ENCODE results near the gene TCF7L2.

The TCF7L2 gene

GRCh38 chr10:113019692-113020474 is 69.8 kb downstream of the TCF7L2 start:
- Histone ChIP-seq H3K9me3 (no peaks in the 10 kb centered on the region), H3K4me3 (no peak overlapping the region), H3K4me1 (peaks cover 15% of the 10 kb centered on the region), H3K36me3 (replicated peaks) (no peaks in the 10 kb centered on the region; the same call in 1 of the 2 replicates), H3K27me3 (ENCODE audit: low read depth) (no peaks in the 10 kb centered on the region)
- DNase-seq (ENCODE audit: low spot score in 2 of 2): peak in 1 of 2 experiments; percentile 26
- in situ Hi-C loops (cut with MboI; ENCODE audit: low sequenced_read_pairs): no loop called here

GRCh38 chr10:113020475-113020753 is 70.4 kb downstream of the TCF7L2 start:
- Histone ChIP-seq H3K36me3 (replicated peaks) (no peaks in the 10 kb centered on the region; the same call in 1 of the 2 replicates), H3K9me3 (no peaks in the 10 kb centered on the region), H3K4me1 (peaks cover 15% of the 10 kb centered on the region), H3K4me3 (no peak overlapping the region), H3K27me3 (ENCODE audit: low read depth) (no peaks in the 10 kb centered on the region)
- DNase-seq (ENCODE audit: low spot score in 2 of 2): no peak
- in situ Hi-C loops (cut with MboI; ENCODE audit: low sequenced_read_pairs): no loop called here

GRCh38 chr10:113020838-113021237 is 70.8 kb downstream of the TCF7L2 start:
- no peaks in the 10 kb centered on the region; the same call in 1 of the 2 replicates for H3K36me3 ChIP-seq (replicated peaks)
- in situ Hi-C loops (cut with MboI; ENCODE audit: low sequenced_read_pairs): no loop called here
- peaks cover 15% of the 10 kb centered on the region for H3K4me1 ChIP-seq
- H3K4me3 ChIP-seq: no peak overlapping the region
- DNase-seq (ENCODE audit: low spot score in 2 of 2): no peak
- H3K27me3 ChIP-seq (ENCODE audit: low read depth): no peaks in the 10 kb centered on the region
- H3K9me3 ChIP-seq: no peaks in the 10 kb centered on the region

DNA sequence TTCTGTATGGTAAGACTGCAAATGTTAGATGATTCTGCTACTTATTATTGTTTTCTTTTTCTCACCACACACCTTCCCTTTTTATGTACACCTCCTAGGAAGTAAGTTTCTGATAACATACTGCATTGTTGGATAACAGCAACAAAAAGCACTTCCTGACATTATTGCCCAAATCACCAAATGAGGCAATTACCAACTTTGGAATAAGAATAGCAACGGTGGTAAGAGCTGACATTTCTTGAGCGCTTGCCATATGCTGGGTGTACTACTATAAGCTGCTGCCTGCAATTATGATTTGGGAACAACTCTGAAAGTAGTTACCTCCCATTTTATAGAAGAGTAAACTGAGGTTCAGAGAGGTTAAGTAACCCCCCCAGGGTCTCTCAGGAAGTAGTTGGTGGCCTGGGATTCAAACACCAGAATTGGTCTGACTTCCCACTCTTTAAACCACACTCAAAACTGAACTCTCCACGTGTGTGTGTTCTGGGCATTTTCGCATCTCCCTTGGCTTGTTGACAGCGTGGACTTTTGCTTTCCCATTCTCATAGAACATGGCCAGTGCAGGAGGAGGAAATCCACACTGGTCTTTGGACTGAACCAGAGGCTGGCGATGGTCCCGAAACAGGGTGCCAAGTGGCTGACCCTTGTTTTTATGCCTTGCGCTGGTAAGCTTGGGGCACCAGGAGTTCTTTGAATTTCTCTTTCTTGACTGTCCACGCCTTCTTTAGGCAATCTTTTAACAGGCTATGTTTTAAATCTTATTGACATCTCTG is 71.4 kb downstream of the TCF7L2 start:
- DNase-seq (ENCODE audit: low spot score in 2 of 2): no peak
- in situ Hi-C loops (cut with MboI; ENCODE audit: low sequenced_read_pairs): no loop called here
- Histone ChIP-seq H3K4me3 (no peak overlapping the region), H3K27me3 (ENCODE audit: low read depth) (no peaks in the 10 kb centered on the region), H3K4me1 (peaks cover 17% of the 10 kb centered on the region), H3K9me3 (no peaks in the 10 kb centered on the region), H3K36me3 (replicated peaks) (no peaks in the 10 kb centered on the region; the same call in 1 of the 2 replicates)

GRCh38 chr10:113022265-113022664 is 72.2 kb downstream of the TCF7L2 start:
- no peak overlapping the region for H3K4me3 ChIP-seq

DNA sequence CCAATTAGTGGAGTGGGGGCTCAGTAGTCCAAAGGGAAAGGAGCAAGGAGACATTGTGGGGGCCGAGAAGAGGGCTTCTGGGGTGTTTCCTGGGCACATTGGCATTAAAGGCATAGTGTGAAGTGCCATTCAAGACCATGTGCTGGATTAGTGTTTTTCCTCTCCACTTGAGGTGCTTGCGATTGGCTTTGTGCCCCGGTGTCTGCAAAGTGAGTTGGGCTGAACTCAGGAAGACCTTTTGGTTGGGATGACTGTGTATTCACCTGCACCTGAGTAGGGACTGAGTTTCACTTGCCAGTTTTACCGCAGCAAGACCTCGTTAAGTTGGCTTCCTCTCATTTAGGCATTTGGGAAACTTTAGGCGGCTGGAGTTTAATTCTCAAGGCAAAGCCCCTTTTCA is 73.0 kb downstream of the TCF7L2 start:
- in situ Hi-C loops (cut with MboI; ENCODE audit: low sequenced_read_pairs): no loop called here
- no peaks in the 10 kb centered on the region for H3K9me3 ChIP-seq
- H3K4me1 ChIP-seq: peaks cover 32% of the 10 kb centered on the region

More at GRCh38 chr10:113022265-113022664, 72.2 kb downstream of the TCF7L2 start:
- H3K27me3 ChIP-seq (ENCODE audit: low read depth): no peaks in the 10 kb centered on the region
- peaks cover 25% of the 10 kb centered on the region for H3K4me1 ChIP-seq
- in situ Hi-C loops (cut with MboI; ENCODE audit: low sequenced_read_pairs): no loop called here
- H3K9me3 ChIP-seq: no peaks in the 10 kb centered on the region
- H3K36me3 ChIP-seq (replicated peaks): no peaks in the 10 kb centered on the region; the same call in 1 of the 2 replicates
- DNase-seq (ENCODE audit: low spot score in 2 of 2): no peak

GRCh38 chr10:113024930-113025329 is 74.9 kb downstream of the TCF7L2 start:
- H3K27me3 ChIP-seq (ENCODE audit: low read depth): no peaks in the 10 kb centered on the region
- no peak for DNase-seq (ENCODE audit: low spot score in 2 of 2)
- in situ Hi-C loops (cut with MboI; ENCODE audit: low sequenced_read_pairs): no loop called here
- no peaks in the 10 kb centered on the region; the same call in 1 of the 2 replicates for H3K36me3 ChIP-seq (replicated peaks)
- H3K4me1 ChIP-seq: peaks cover 25% of the 10 kb centered on the region
- no peaks in the 10 kb centered on the region for H3K9me3 ChIP-seq
- no peak overlapping the region for H3K4me3 ChIP-seq

More for the DNA sequence above, 73.0 kb downstream of the TCF7L2 start:
- Histone ChIP-seq H3K4me3 (no peak overlapping the region), H3K36me3 (replicated peaks) (no peaks in the 10 kb centered on the region; the same call in 1 of the 2 replicates), H3K27me3 (ENCODE audit: low read depth) (no peaks in the 10 kb centered on the region)
- DNase-seq (ENCODE audit: low spot score in 2 of 2): no peak

DNA sequence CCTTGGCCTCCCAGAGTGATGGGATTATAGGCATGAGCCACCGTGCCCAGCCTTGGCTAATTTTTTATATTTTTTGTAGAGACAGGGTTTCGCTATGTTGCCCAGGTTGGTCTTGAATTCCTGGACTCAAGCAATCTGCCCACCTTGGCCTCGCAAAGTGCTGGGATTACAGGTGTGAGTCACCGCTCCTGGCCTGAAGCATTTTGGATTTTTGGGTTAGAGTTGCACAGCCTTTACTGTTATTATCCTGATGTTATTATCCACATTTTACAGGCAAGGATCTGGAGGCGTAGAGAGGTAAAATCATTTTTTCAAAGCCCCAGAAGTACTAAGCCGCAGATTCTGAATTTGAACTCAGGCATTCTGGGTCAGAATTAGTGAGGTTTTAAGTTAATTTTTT is 75.4 kb downstream of the TCF7L2 start:
- in situ Hi-C loops (cut with MboI; ENCODE audit: low sequenced_read_pairs): no loop called here
- no peaks in the 10 kb centered on the region for H3K27me3 ChIP-seq (ENCODE audit: low read depth)
- no peak for DNase-seq (ENCODE audit: low spot score in 2 of 2)
- no peaks in the 10 kb centered on the region; the same call in 1 of the 2 replicates for H3K36me3 ChIP-seq (replicated peaks)
- no peak overlapping the region for H3K4me3 ChIP-seq
- H3K9me3 ChIP-seq: no peaks in the 10 kb centered on the region
- peaks cover 21% of the 10 kb centered on the region for H3K4me1 ChIP-seq

DNA sequence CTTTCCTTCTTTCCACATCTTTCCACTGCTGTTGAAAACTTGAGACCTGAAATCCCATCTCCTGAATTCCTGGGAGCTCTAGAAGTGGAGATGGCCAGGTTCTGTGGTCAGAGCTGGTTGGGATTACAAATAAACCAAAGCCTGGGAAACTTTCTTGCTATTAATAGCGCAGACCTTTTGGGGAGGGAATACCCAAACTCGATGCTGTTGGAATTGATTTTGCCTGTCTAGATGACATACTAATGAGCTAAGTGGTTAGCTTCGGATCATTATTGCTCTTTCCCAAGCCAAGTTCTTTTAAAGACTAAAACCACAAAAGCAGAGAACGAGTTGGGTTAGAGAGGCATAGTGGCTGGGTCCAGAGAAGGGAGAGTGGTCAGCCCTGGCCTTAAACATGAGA is 76.6 kb downstream of the TCF7L2 start:
- no peak for DNase-seq (ENCODE audit: low spot score in 2 of 2)
- H3K4me1 ChIP-seq: peaks cover 21% of the 10 kb centered on the region
- H3K36me3 ChIP-seq (replicated peaks): no peaks in the 10 kb centered on the region; the same call in 1 of the 2 replicates
- H3K27me3 ChIP-seq (ENCODE audit: low read depth): no peaks in the 10 kb centered on the region
- in situ Hi-C loops (cut with MboI; ENCODE audit: low sequenced_read_pairs): no loop called here
- H3K4me3 ChIP-seq: no peak overlapping the region
- H3K9me3 ChIP-seq: no peaks in the 10 kb centered on the region

DNA sequence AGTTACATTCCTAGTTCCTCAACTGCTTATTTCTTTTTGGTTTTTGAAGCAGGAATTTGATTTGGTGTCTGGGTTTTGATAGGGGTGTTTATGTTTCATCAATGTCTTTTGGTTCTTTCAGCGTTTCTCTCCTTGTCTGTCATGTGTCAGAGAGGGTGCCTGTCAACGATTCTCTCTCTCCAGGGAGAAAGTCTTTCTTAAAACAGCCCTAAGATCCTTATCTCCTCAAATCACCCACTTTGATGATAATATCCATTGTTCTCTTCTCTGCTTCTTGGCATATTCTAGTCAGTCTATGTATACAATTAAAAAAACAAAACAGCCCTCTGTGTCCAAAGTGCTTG is 77.2 kb downstream of the TCF7L2 start:
- Histone ChIP-seq H3K9me3 (no peaks in the 10 kb centered on the region), H3K27me3 (ENCODE audit: low read depth) (no peaks in the 10 kb centered on the region), H3K36me3 (replicated peaks) (no peaks in the 10 kb centered on the region), H3K4me3 (no peak overlapping the region), H3K4me1 (peaks cover 21% of the 10 kb centered on the region)
- in situ Hi-C loops (cut with MboI; ENCODE audit: low sequenced_read_pairs): no loop called here
- DNase-seq (ENCODE audit: low spot score in 2 of 2): peak in 1 of 2 experiments; percentile 41

GRCh38 chr10:113027574-113028455 is 77.8 kb downstream of the TCF7L2 start:
- Histone ChIP-seq H3K4me3 (no peak overlapping the region), H3K9me3 (no peaks in the 10 kb centered on the region), H3K4me1 (peaks cover 21% of the 10 kb centered on the region), H3K36me3 (replicated peaks) (no peaks in the 10 kb centered on the region), H3K27me3 (ENCODE audit: low read depth) (no peaks in the 10 kb centered on the region)
- in situ Hi-C loops (cut with MboI; ENCODE audit: low sequenced_read_pairs): no loop called here
- peak; percentile 61 for DNase-seq (ENCODE audit: low spot score in 2 of 2)

DNA sequence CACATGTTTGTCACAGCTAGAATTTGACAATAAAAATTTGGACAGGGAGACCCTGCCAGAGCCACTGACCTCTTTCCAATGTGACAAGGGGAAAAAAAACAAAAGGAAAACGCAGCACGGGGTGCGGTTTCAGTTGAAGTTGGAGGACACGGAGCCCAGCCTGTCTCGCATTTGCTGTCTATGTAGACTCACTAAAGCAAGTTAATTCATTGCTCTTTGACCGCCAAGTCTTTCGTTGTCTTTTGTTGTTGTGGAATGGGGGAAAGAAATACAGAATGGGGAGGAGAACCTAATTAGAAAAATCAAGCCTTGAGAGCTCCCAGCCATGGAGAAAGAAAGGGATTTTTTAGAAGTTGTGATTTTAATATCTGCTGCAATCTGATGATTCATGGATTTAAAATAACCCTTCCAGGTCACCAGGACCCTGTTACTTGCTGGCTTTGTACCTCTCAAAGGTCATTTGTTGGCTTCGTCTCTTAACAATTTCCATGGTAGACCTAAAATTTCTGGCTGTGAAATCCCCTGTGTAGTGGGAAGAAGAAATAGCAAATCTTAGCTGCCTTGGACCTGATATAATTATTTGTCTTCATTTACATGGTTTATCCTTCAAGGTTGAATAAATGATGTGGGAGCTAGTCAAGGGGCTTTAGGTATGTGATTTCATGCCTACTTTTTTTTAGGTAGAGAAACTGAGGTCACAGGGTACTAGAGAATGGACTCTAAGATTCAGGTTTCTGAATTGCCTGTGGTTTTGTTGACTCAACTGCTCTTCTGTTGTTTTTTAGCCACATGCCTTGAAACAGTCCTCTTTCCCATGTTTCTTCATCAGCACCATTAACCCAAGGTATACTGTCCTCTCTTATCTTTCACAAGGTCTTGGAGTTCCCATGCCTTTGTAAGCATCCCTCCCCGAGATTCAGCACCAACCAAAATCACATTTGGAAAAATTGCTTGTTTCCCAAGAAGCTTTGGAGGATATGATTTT is 78.7 kb downstream of the TCF7L2 start:
- Histone ChIP-seq H3K27me3 (ENCODE audit: low read depth) (no peaks in the 10 kb centered on the region), H3K4me3 (no peak overlapping the region), H3K36me3 (replicated peaks) (no peaks in the 10 kb centered on the region), H3K4me1 (peaks cover 25% of the 10 kb centered on the region), H3K9me3 (no peaks in the 10 kb centered on the region)
- no peak for DNase-seq (ENCODE audit: low spot score in 2 of 2)
- in situ Hi-C loops (cut with MboI; ENCODE audit: low sequenced_read_pairs): no loop called here

GRCh38 chr10:113030453-113030852 is 80.4 kb downstream of the TCF7L2 start:
- H3K4me3 ChIP-seq: no peak overlapping the region
- no peaks in the 10 kb centered on the region for H3K9me3 ChIP-seq
- peaks cover 35% of the 10 kb centered on the region for H3K4me1 ChIP-seq
- no peaks in the 10 kb centered on the region for H3K36me3 ChIP-seq (replicated peaks)
- DNase-seq (ENCODE audit: low spot score in 2 of 2): no peak
- no peaks in the 10 kb centered on the region for H3K27me3 ChIP-seq (ENCODE audit: low read depth)
- in situ Hi-C loops (cut with MboI; ENCODE audit: low sequenced_read_pairs): no loop called here

Measured in HAP-1 (cell line).